ENCODE data around the gene STYXL2. TPM values are rescaled to one million over a fixed set of nuclear protein-coding genes. Genes with fewer than 3 reads are reported as not detected.

The STYXL2 gene
- total RNA-seq, 1 donor from 2014 or later = 1.9 TPM

- Mint-ChIP-seq H3K36me3 (ENCODE audit: low read depth, unreplicated experiment) (no peaks in the 10 kb centered on the region), H3K27me3 (ENCODE audit: unreplicated experiment) (peaks cover 3% of the 10 kb centered on the region), H3K4me3 (ENCODE audit: unreplicated experiment) (no peak overlapping the region), H3K4me1 (ENCODE audit: unreplicated experiment) (peaks cover 21% of the 10 kb centered on the region), H3K9me3 (ENCODE audit: unreplicated experiment) (no peaks in the 10 kb centered on the region), H3K27ac (ENCODE audit: unreplicated experiment) (no peak overlapping the region)
- no peak for DNase-seq (ENCODE audit: low spot score)
- TF ChIP-seq CTCF (IDR thresholded peaks at IDR 0.05; ENCODE audit: unreplicated experiment) = no peak
Observed at GRCh38 chr1:167111868-167112709, 18.2 kb downstream of the STYXL2 start.

GRCh38 chr1:167114725-167115124 lies 20.9 kb downstream of the STYXL2 start:
- no peaks in the 10 kb centered on the region for H3K27me3 Mint-ChIP-seq (ENCODE audit: unreplicated experiment)
- no peak overlapping the region for H3K4me3 Mint-ChIP-seq (ENCODE audit: unreplicated experiment)
- no peaks in the 10 kb centered on the region for H3K36me3 Mint-ChIP-seq (ENCODE audit: low read depth, unreplicated experiment)
- no peak for TF ChIP-seq CTCF (IDR thresholded peaks at IDR 0.05; ENCODE audit: unreplicated experiment)
- H3K27ac Mint-ChIP-seq (ENCODE audit: unreplicated experiment) = no peak overlapping the region
- no peak for DNase-seq (ENCODE audit: low spot score)
- no peaks in the 10 kb centered on the region for H3K9me3 Mint-ChIP-seq (ENCODE audit: unreplicated experiment)
- peaks cover 17% of the 10 kb centered on the region for H3K4me1 Mint-ChIP-seq (ENCODE audit: unreplicated experiment)

GRCh38 chr1:167115655-167116054 lies 21.8 kb downstream of the STYXL2 start:
- Mint-ChIP-seq H3K27me3 (ENCODE audit: unreplicated experiment) (no peaks in the 10 kb centered on the region), H3K4me1 (ENCODE audit: unreplicated experiment) (peaks cover 14% of the 10 kb centered on the region), H3K27ac (ENCODE audit: unreplicated experiment) (no peak overlapping the region), H3K9me3 (ENCODE audit: unreplicated experiment) (no peaks in the 10 kb centered on the region), H3K36me3 (ENCODE audit: low read depth, unreplicated experiment) (no peaks in the 10 kb centered on the region), H3K4me3 (ENCODE audit: unreplicated experiment) (no peak overlapping the region)
- TF ChIP-seq CTCF (IDR thresholded peaks at IDR 0.05; ENCODE audit: unreplicated experiment) = no peak
- DNase-seq (ENCODE audit: low spot score) = no peak

GRCh38 chr1:167116174-167116573 lies 22.3 kb downstream of the STYXL2 start:
- no peak for DNase-seq (ENCODE audit: low spot score)
- no peak for TF ChIP-seq CTCF (IDR thresholded peaks at IDR 0.05; ENCODE audit: unreplicated experiment)
- Mint-ChIP-seq H3K9me3 (ENCODE audit: unreplicated experiment) (no peaks in the 10 kb centered on the region), H3K4me1 (ENCODE audit: unreplicated experiment) (peaks cover 10% of the 10 kb centered on the region), H3K27me3 (ENCODE audit: unreplicated experiment) (no peaks in the 10 kb centered on the region), H3K36me3 (ENCODE audit: low read depth, unreplicated experiment) (no peaks in the 10 kb centered on the region), H3K4me3 (ENCODE audit: unreplicated experiment) (no peak overlapping the region), H3K27ac (ENCODE audit: unreplicated experiment) (no peak overlapping the region)

GRCh38 chr1:167117225-167117624 lies 23.4 kb downstream of the STYXL2 start:
- no peak overlapping the region for H3K27ac Mint-ChIP-seq (ENCODE audit: unreplicated experiment)
- DNase-seq (ENCODE audit: low spot score) = no peak

More at GRCh38 chr1:167117225-167117624, 23.4 kb downstream of the STYXL2 start:
- no peaks in the 10 kb centered on the region for H3K27me3 Mint-ChIP-seq (ENCODE audit: unreplicated experiment)
- TF ChIP-seq CTCF (IDR thresholded peaks at IDR 0.05; ENCODE audit: unreplicated experiment) = no peak
- H3K4me3 Mint-ChIP-seq (ENCODE audit: unreplicated experiment) = no peak overlapping the region
- peaks cover 12% of the 10 kb centered on the region for H3K4me1 Mint-ChIP-seq (ENCODE audit: unreplicated experiment)
- no peaks in the 10 kb centered on the region for H3K9me3 Mint-ChIP-seq (ENCODE audit: unreplicated experiment)
- H3K36me3 Mint-ChIP-seq (ENCODE audit: low read depth, unreplicated experiment) = no peaks in the 10 kb centered on the region
